HepG2 (cell line): ENCODE results near the gene ALCAM. TPM values are rescaled to one million over a fixed set of nuclear protein-coding genes. Genes with fewer than 3 reads are reported as not detected.

Source experiments
- ATAC-seq: fragments of 200-7000 bp; cut with Tn5 transposase; 3 replicates; pipeline ENCODE4 v1.9.1; 2020; ENCODE audit warnings: mild to moderate bottlenecking, moderate library complexity
- BruUV-seq: library from RNA; stranded (reverse); fragments of 400-500 nt; replicated peaks from 2 replicates; lab custom pipeline; 2021; lab: Mats Ljungman, UMichigan
- CTCF ChIA-PET: fragments of 300-600 bp; formaldehyde crosslinking; extraction: SDS; loops from one replicate; lab custom pipeline; 2021; ENCODE audit warnings: low total read pairs, inconsistent platforms, low intra/inter-chr PET ratio; lab: Yijun Ruan, JAX
- POLR2A ChIA-PET: fragments of 350-600 bp; sonication (Branson Sonifier 250); formaldehyde crosslinking; loops from one replicate; lab custom pipeline; 2020; ENCODE audit warnings: antibody characterized with exemption, inconsistent platforms; lab: Yijun Ruan, JAX
- DNase-seq: peaks from one replicate; pipeline ENCODE4 v3.0.0-alpha.2; 2015; ENCODE audit warnings: low spot score
- FAIRE-seq: peaks from 3 replicates; lab custom pipeline; 2011; peaks lifted over from hg19 to GRCh38; lab: Jason Lieb, UNC
- H2AFZ ChIP-seq: one replicate; pipeline ENCODE4 v1.6.1; 2011; ENCODE audit warnings: low read length, inconsistent platforms
- H3K27ac ChIP-seq: fragments of 300-600 bp; 3 replicates; pipeline ENCODE4 v1.8.0; 2011; ENCODE audit warnings: mixed run types, mild to moderate bottlenecking, mixed read lengths, low read length, inconsistent platforms; ENCODE audit not compliant: insufficient read depth; ENCODE audit errors: extremely low read length
- H3K27me3 ChIP-seq, 2 experiments: fragments of 200-600 bp in 1 of 2; 2 replicates in 1 of 2; 3 replicates in 1 of 2; pipeline versions ENCODE4 v1.6.0 to v1.8.0; 2011; ENCODE audit warnings: low read length in 2 of 2, mild to moderate bottlenecking in 2 of 2, moderate library complexity in 2 of 2, inconsistent platforms in 1 of 2; ENCODE audit not compliant: insufficient read depth in 2 of 2, control insufficient read depth in 1 of 2
- H3K36me3 ChIP-seq, 2 experiments: fragments of 200-600 bp in 1 of 2; replicated peaks in 1 of 2; 2 replicates in 1 of 2; 3 replicates in 1 of 2; pipeline versions ENCODE4 v1.5.1 to v1.8.0; 2011; ENCODE audit warnings: low read length in 2 of 2, inconsistent platforms in 1 of 2; ENCODE audit not compliant: insufficient read depth in 2 of 2, control insufficient read depth in 1 of 2
- H3K4me1 ChIP-seq: 2 replicates; pipeline ENCODE4 v1.5.1; 2012; ENCODE audit warnings: low read length, inconsistent platforms; ENCODE audit not compliant: insufficient read depth
- H3K4me2 ChIP-seq: 2 replicates; pipeline ENCODE4 v1.6.0; 2011; ENCODE audit warnings: low read depth, low read length, inconsistent platforms
- H3K4me3 ChIP-seq, 3 experiments: fragments of 200-600 bp in 1 of 3; sonication (generic), shearing (Covaris generic) in 1 of 3; replicated peaks in 1 of 3; 2 replicates each; pipeline ENCODE4 v1.5.1; 2011 to 2016; ENCODE audit warnings: low read length in 3 of 3, inconsistent platforms in 2 of 3, low read depth in 2 of 3, mild to moderate bottlenecking in 2 of 3, control low read depth in 1 of 3, mixed read lengths in 1 of 3; ENCODE audit not compliant: insufficient read depth in 1 of 3
- H3K79me2 ChIP-seq: one replicate; pipeline ENCODE4 v1.6.1; 2011; ENCODE audit warnings: low read length, inconsistent platforms; ENCODE audit not compliant: insufficient read depth
- H3K9ac ChIP-seq: 2 replicates; pipeline ENCODE4 v1.6.0; 2011; ENCODE audit warnings: mild to moderate bottlenecking, low read depth, low read length, inconsistent platforms; ENCODE audit not compliant: insufficient read depth
- H3K9me3 ChIP-seq: 2 replicates; pipeline ENCODE4 v1.5.1; 2012; ENCODE audit warnings: mild to moderate bottlenecking, low read length
- H4K20me1 ChIP-seq: 2 replicates; pipeline ENCODE4 v1.6.0; 2011; ENCODE audit warnings: inconsistent platforms, mild to moderate bottlenecking, low read length, moderate library complexity; ENCODE audit not compliant: insufficient read depth
- ARNT2 ChIP-seq: sonication (generic); formaldehyde crosslinking; IDR thresholded peaks from 2 replicates; pipeline ENCODE4 v1.8.0; 2022; ENCODE audit warnings: mild to moderate bottlenecking, low read depth, missing genetic modification reagents, moderate library complexity
- FOXK2 ChIP-seq: fragments of 450-650 bp; IDR thresholded peaks from 2 replicates; pipeline ENCODE4 v1.6.1; 2016
- MIER2 ChIP-seq: IDR thresholded peaks from 2 replicates; pipeline ENCODE4 v1.6.1; 2016; ENCODE audit warnings: missing biosample characterization, missing genetic modification reagents
- RORA ChIP-seq: sonication (generic); formaldehyde crosslinking; IDR thresholded peaks from 2 replicates; pipeline ENCODE4 v1.5.0; 2020; ENCODE audit warnings: mild to moderate bottlenecking, missing genetic modification reagents, moderate library complexity
- SMAD3 ChIP-seq: sonication (generic); formaldehyde crosslinking; IDR thresholded peaks from 2 replicates; pipeline ENCODE4 v1.4.0; 2020; ENCODE audit warnings: missing genetic modification reagents
- SRSF9 ChIP-seq: fragments of 200-400 bp; formaldehyde crosslinking; IDR thresholded peaks from 2 replicates; pipeline ENCODE4 v1.6.1; 2018; ENCODE audit warnings: borderline replicate concordance, mild to moderate bottlenecking, low read depth, low read length; ENCODE audit not compliant: insufficient read depth, poor library complexity, severe bottlenecking
- ZFX ChIP-seq: sonication (generic); formaldehyde crosslinking; IDR thresholded peaks from 2 replicates; pipeline ENCODE4 v1.4.0; 2020; ENCODE audit warnings: mild to moderate bottlenecking, low read depth, missing genetic modification reagents, moderate library complexity
- ZNF24 ChIP-seq: fragments of 450-650 bp; IDR thresholded peaks from 2 replicates; pipeline ENCODE4 v1.6.1; 2017; ENCODE audit warnings: antibody characterized with exemption, mild to moderate bottlenecking
- ZNF329 ChIP-seq: sonication (generic); formaldehyde crosslinking; IDR thresholded peaks from 2 replicates; pipeline ENCODE4 v1.9.0; 2021; ENCODE audit warnings: low read depth, mild to moderate bottlenecking, missing genetic modification reagents
- ZNF598 ChIP-seq: sonication (generic); formaldehyde crosslinking; IDR thresholded peaks from 2 replicates; pipeline ENCODE4 v1.5.1; 2020; ENCODE audit warnings: mild to moderate bottlenecking, missing genetic modification reagents, borderline replicate concordance
- ZNF609 ChIP-seq: sonication (generic); formaldehyde crosslinking; IDR thresholded peaks from 2 replicates; pipeline ENCODE4 v1.4.0; 2020; ENCODE audit warnings: mild to moderate bottlenecking, missing genetic modification reagents, borderline replicate concordance
- ZNF619 ChIP-seq: sonication (generic); formaldehyde crosslinking; IDR thresholded peaks from 2 replicates; pipeline ENCODE4 v1.4.0; 2020; ENCODE audit warnings: mild to moderate bottlenecking, missing genetic modification reagents
- ZSCAN9 ChIP-seq: IDR thresholded peaks from 2 replicates; pipeline ENCODE4 v1.6.1; 2016; ENCODE audit warnings: borderline replicate concordance
- WGBS: methylation state at CpG from one replicate; pipeline ENCODE4 v1.1.6; 2017; ENCODE audit warnings: low lambda C conversion rate; 5-methylcytosine and 5-hydroxymethylcytosine counted together
- in situ Hi-C: cut with HindIII; loops from 2 replicates; pipeline ENCODE4 v1.10.0; 2017; ENCODE audit warnings: low pct_unique_long_range_greater_than_20kb; ENCODE audit not compliant: extremely low pct_ligation_motif_present
- intact Hi-C: fragments of 100-400 bp; cut with micrococcal nuclease; formaldehyde crosslinking; loops from one replicate; pipeline ENCODE4 v1.10.0; 2022; ENCODE audit not compliant: unreplicated experiment
- polyA plus RNA-seq, 8 experiments: library from polyadenylated mRNA; depleted of rRNA in 3 of 8; stranded (reverse) in 7 of 8; unstranded in 1 of 8; fragments of >200 nt; fragmentation: Illumina TruSeq in 4 of 8; extraction: Trizol in 4 of 8; gene quantifications; 2 replicates each; pipeline versions ENCODE4 v1.2.1 to v1.2.3, GENCODE V29; 2011 to 2016; ENCODE audit warnings: low read depth in 4 of 8, missing spikeins in 1 of 8, mixed read lengths in 1 of 8; ENCODE audit not compliant: insufficient read depth in 1 of 8
- total RNA-seq, 5 experiments: library from RNA; depleted of rRNA; stranded (reverse); fragments of >200 nt; fragmentation: Illumina TruSeq; extraction: Trizol; gene quantifications; 2 replicates each; pipeline ENCODE4 v1.2.3, GENCODE V29; 2016; ENCODE audit warnings: low read depth in 1 of 5
- TF ChIP-seq, protein P1 (sequence below): sonication (generic); formaldehyde crosslinking; IDR thresholded peaks from 2 replicates; pipeline ENCODE4 v1.5.0; 2020; ENCODE audit warnings: mild to moderate bottlenecking, missing genetic modification reagents, moderate library complexity
- TF ChIP-seq, protein P2 (sequence below): IDR thresholded peaks from 2 replicates; pipeline ENCODE4 v1.6.1; 2016; ENCODE audit warnings: missing biosample characterization, missing genetic modification reagents, low read depth

The ALCAM gene
- total and polyA plus RNA-seq, 2 of the 13 experiments (the other 11 are each of a cell fraction or from before 2014, with no cell fraction given), result 26.0 to 33.1 TPM

DNA sequence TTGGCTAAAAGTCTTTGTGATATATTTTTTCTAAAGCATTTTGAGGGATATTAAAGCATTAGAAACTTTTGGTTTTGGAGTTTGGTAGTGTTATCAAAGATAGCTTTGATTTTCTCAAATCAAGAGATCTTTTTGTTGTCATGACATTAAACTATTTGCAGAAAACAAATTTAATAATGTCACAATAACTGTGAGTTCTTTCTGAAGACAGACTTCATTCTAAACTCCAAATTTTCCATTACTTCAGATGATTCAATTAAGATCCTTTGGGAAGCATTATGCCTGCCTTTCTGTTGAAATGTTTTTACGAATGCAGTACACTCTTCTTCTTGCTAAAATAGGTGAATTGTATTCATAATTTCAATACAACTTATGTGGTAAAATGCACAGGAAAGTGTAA, 145.4 kb downstream of the ALCAM start (continued):
- no peak for TF ChIP-seq ZNF609 (CRISPR knock-in tag)
- TF ChIP-seq, protein P1, sequence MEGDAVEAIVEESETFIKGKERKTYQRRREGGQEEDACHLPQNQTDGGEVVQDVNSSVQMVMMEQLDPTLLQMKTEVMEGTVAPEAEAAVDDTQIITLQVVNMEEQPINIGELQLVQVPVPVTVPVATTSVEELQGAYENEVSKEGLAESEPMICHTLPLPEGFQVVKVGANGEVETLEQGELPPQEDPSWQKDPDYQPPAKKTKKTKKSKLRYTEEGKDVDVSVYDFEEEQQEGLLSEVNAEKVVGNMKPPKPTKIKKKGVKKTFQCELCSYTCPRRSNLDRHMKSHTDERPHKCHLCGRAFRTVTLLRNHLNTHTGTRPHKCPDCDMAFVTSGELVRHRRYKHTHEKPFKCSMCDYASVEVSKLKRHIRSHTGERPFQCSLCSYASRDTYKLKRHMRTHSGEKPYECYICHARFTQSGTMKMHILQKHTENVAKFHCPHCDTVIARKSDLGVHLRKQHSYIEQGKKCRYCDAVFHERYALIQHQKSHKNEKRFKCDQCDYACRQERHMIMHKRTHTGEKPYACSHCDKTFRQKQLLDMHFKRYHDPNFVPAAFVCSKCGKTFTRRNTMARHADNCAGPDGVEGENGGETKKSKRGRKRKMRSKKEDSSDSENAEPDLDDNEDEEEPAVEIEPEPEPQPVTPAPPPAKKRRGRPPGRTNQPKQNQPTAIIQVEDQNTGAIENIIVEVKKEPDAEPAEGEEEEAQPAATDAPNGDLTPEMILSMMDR, result no peak

GRCh38 chr3:105513042-105513441, 146.3 kb downstream of the ALCAM start:
- POLR2A ChIA-PET, result no interaction called here
- H3K27ac ChIP-seq, result no peak overlapping the region
- no TSS peak for BruUV-seq
- CTCF ChIA-PET, result no interaction called here
- no peak overlapping the region for H2AFZ ChIP-seq
- in situ Hi-C loops (loop anchor here (5.0 to 25.0 kb wide), 3 partner anchors 146 to 901 kb away; partner anchors contain the start of gene ALCAM), intact Hi-C loops (loop anchor here (10.0 kb wide), 1 partner anchor 1518 kb away; no protein-coding TSS in a partner anchor)
- WGBS, result 97% methylated on average over 1 of the region's 1 CpG
- H3K4me1 ChIP-seq, result no peaks in the 10 kb centered on the region
- no peak overlapping the region for H3K4me2 ChIP-seq
- H4K20me1 ChIP-seq, result no peaks in the 10 kb centered on the region
- no peak for ATAC-seq
- no peaks in the 10 kb centered on the region for H3K36me3 ChIP-seq
- no peak for FAIRE-seq
- no peaks in the 10 kb centered on the region for H3K9me3 ChIP-seq
- no peaks in the 10 kb centered on the region for H3K27me3 ChIP-seq
- H3K9ac ChIP-seq, result no peak overlapping the region
- DNase-seq, result no peak
- H3K79me2 ChIP-seq, result peaks cover 7% of the 10 kb centered on the region
- H3K4me3 ChIP-seq, result no peak overlapping the region
- TF ChIP-seq ZNF598 (CRISPR knock-in tag), result no peak
- TF ChIP-seq SRSF9, result no peak
- no peak for TF ChIP-seq ZNF24
- no peak for TF ChIP-seq FOXK2
- TF ChIP-seq ZNF619 (CRISPR knock-in tag), result no peak
- no peak for TF ChIP-seq SMAD3 (CRISPR knock-in tag)
- TF ChIP-seq RORA (CRISPR knock-in tag), result no peak
- no peak for TF ChIP-seq ZNF329 (CRISPR knock-in tag)
- no peak for TF ChIP-seq ARNT2 (CRISPR knock-in tag)
- no peak for TF ChIP-seq ZFX (CRISPR knock-in tag)
- no peak for TF ChIP-seq ZSCAN9 (CRISPR knock-in tag)
- TF ChIP-seq MIER2 (CRISPR knock-in tag), result no peak
- TF ChIP-seq, protein P2, sequence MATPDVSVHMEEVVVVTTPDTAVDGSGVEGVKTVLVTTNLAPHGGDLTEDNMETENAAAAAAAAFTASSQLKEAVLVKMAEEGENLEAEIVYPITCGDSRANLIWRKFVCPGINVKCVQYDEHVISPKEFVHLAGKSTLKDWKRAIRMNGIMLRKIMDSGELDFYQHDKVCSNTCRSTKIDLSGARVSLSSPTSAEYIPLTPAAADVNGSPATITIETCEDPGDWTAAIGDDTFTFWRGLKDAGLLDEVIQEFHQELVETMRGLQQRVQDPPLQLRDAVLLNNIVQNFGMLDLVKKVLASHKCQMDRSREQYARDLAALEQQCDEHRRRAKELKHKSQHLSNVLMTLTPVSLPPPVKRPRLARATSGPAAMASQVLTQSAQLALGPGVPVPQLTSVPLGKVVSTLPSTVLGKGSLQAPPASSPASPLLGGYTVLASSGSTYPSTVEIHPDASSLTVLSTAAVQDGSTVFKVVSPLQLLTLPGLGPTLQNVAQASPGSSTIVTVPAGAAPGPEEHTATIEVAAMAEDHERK (CRISPR knock-in tag), result no peak
